Gastrocnemius medialis (tissue), 4 donors: ENCODE data around the gene KCNK4. TPM values are rescaled to one million over a fixed set of nuclear protein-coding genes. Genes with fewer than 3 reads are reported as not detected.

Source experiments
- ATAC-seq, 2 donors: fragments of 150-250 bp; one replicate each; pipeline ENCODE4 v1.9.1; 2016
- DNase-seq, 2 donors: peaks; one replicate each; pipeline ENCODE4 v3.0.0-alpha.2; 2019
- H3K27ac ChIP-seq, 4 donors: fragments of 200-600 bp; sonication (generic); 1 replicate in 1 of 4; 2 replicates in 3 of 4; pipeline ENCODE4 v1.5.1; 2016 to 2018; ENCODE audit warnings: mild to moderate bottlenecking in 2 of 4, moderate library complexity in 1 of 4
- H3K27me3 ChIP-seq, 3 donors: fragments of 200-600 bp; sonication (generic) in 2 of 3; 1 replicate in 1 of 3; 2 replicates in 2 of 3; pipeline versions ENCODE4 v1.5.1 to v1.6.0; 2016 to 2019; ENCODE audit warnings: mild to moderate bottlenecking in 1 of 3, moderate library complexity in 1 of 3
- H3K36me3 ChIP-seq, 2 donors: fragments of 200-600 bp; sonication (generic) in 1 of 2; one replicate each; pipeline ENCODE4 v1.5.1; 2017 to 2018
- H3K4me1 ChIP-seq, 2 donors: fragments of 200-600 bp; sonication (generic) in 1 of 2; one replicate each; pipeline ENCODE4 v1.5.1; 2016 to 2017; ENCODE audit warnings: mild to moderate bottlenecking in 2 of 2
- H3K4me3 ChIP-seq, 4 donors: fragments of 200-600 bp; sonication (generic) in 3 of 4; 1 replicate in 1 of 4; 2 replicates in 3 of 4; pipeline ENCODE4 v1.5.1; 2016 to 2019; ENCODE audit warnings: mild to moderate bottlenecking in 2 of 4
- H3K9me3 ChIP-seq, 3 donors: fragments of 200-600 bp; sonication (generic) in 2 of 3; 1 replicate in 1 of 3; 2 replicates in 2 of 3; pipeline ENCODE4 v1.5.1; 2016 to 2019
- POLR2A ChIP-seq, 2 donors: fragments of 450-650 bp; IDR thresholded peaks; one replicate each; pipeline ENCODE4 v1.6.1; 2017; ENCODE audit warnings: antibody characterized with exemption in 2 of 2, mild to moderate bottlenecking in 2 of 2, moderate library complexity in 2 of 2
- in situ Hi-C, 4 donors: fragments of 200-750 bp; cut with MboI; loops; one replicate each; pipeline versions ENCODE4 v1.15.0 to v1.8.0; 2017; ENCODE audit warnings: low sequenced_read_pairs in 4 of 4
- intact Hi-C: fragments of 100-400 bp; cut with DNase I; formaldehyde crosslinking; loops from one replicate; pipeline ENCODE4 v1.15.1; 2023; ENCODE audit warnings: low total_unique reads
- total RNA-seq, 4 donors: library from RNA; depleted of rRNA; stranded (reverse); fragments of >200 nt; gene quantifications; one replicate each; pipeline versions ENCODE4 v1.1.0 to v1.2.3, GENCODE V29; 2016
- TF ChIP-seq, protein P1 (sequence below), 5 experiments: fragments of 450-650 bp in 3 of 5; fragments of 200-600 bp in 2 of 5; sonication (generic) in 2 of 5; IDR thresholded peaks in 4 of 5; conservative IDR thresholded peaks in 1 of 5; 1 replicate in 4 of 5; 2 replicates in 1 of 5; pipeline ENCODE4 v1.5.1; 2016 to 2019; ENCODE audit warnings: antibody characterized with exemption in 5 of 5, mild to moderate bottlenecking in 3 of 5, moderate library complexity in 3 of 5

The KCNK4 gene
- total RNA-seq, 4 donors from 2014 or later: not detected

DNA sequence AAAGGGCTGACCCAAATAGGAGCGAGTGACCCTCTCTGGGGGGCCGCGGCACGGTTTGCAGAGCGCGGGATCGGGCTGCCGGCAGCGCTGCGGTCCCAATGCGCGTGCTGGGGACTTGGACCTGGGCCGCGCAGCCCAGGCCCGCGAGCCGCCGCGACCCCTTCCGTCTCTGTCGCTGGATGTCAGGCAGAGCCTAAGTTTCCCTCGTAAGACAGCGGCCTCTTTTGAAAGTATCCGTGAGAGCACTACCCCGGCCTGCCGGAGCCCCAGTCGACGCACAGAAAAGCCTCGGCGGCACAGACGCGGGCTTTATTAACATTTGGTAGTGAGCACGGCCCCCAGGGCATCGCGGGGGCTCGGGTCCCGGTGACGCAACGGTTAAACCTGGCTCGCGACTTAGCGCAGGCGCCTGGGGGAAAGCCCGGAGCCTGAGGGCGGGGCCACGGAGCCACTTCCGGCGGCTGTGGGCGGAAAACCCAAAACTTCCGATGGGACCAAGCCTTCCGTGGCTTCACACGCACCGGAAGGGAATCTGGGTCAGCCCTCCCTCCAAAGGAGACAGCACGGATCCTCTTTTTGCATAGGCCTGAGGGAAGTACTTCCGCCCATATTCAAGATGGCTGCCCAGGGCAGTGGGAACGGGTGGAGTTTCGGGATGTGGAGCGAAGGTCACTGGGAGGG lies 21.4 kb upstream of the KCNK4 start:
- ATAC-seq: peak; percentile 84 to 91
- Histone ChIP-seq H3K9me3 (no peaks in the 10 kb centered on the region), H3K4me3 (peak overlapping the region; percentile 82 to 100 (median 93)), H3K36me3 (peaks cover 0 to 12% of the 10 kb centered on the region in 2 donors), H3K4me1 (peaks cover 22% of the 10 kb centered on the region in 2 donors), H3K27me3 (no peaks in the 10 kb centered on the region), H3K27ac (peak overlapping the region; percentile 94 to 99 (median 98))
- in situ Hi-C loops: no loop called here
- intact Hi-C loops: loop anchor here (1.0 to 5.0 kb wide), 7 partner anchors 15 to 82 kb away; partner anchors contain the start of genes BAD, FKBP2, PLCB3 and STIP1
- peak; percentile 35 to 47 for TF ChIP-seq POLR2A (IDR thresholded peaks at IDR 0.05)
- TF ChIP-seq, protein P1, sequence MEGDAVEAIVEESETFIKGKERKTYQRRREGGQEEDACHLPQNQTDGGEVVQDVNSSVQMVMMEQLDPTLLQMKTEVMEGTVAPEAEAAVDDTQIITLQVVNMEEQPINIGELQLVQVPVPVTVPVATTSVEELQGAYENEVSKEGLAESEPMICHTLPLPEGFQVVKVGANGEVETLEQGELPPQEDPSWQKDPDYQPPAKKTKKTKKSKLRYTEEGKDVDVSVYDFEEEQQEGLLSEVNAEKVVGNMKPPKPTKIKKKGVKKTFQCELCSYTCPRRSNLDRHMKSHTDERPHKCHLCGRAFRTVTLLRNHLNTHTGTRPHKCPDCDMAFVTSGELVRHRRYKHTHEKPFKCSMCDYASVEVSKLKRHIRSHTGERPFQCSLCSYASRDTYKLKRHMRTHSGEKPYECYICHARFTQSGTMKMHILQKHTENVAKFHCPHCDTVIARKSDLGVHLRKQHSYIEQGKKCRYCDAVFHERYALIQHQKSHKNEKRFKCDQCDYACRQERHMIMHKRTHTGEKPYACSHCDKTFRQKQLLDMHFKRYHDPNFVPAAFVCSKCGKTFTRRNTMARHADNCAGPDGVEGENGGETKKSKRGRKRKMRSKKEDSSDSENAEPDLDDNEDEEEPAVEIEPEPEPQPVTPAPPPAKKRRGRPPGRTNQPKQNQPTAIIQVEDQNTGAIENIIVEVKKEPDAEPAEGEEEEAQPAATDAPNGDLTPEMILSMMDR (IDR thresholded peaks at IDR 0.05 in 4 of 5, conservative IDR thresholded peaks at IDR 0.05 in 1 of 5): peak in 3 of 5 experiments; percentile 11 to 22 (median 16)
- DNase-seq: peak; percentile 99

DNA sequence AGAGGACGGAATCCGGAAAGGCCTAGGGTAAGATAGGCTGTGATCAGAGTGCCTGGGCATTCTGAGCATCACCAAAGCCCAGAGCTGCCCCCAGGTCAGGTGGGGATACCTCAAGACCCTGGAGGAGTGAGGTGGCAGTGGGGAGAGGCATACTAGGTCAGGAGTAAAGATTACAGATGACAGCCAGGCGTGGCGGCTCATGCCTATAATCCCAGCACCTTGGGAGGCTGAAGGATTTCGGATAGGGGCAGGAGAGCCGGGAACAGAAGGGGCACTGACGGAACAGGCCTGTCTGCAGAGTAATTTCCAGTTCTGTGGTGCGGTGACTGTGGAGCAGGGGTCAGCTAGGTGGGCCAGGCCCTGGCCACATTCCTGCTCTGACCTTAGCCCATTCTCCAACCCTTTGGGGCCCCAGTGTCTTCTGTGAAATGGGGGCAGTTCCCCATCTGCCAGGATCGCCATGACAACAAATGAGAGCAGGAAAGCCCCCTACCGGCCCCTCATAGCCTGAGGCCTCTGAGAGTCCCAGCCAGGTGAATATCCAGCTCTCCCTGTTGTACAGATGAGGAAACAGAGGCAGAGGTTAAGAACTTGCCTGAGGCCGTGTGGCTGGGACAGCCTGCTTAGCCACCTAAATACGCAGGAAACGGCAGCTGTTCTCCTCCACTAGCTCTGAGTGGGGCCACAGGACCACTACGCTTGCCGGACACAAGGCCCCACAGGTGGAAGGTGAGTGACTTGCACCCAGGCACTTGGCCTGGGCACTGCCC lies 15.9 kb upstream of the KCNK4 start:
- no peak for TF ChIP-seq POLR2A (IDR thresholded peaks at IDR 0.05)
- TF ChIP-seq, protein P1 (IDR thresholded peaks at IDR 0.05 in 4 of 5, conservative IDR thresholded peaks at IDR 0.05 in 1 of 5): no peak
- H3K9me3 ChIP-seq: no peaks in the 10 kb centered on the region
- H3K36me3 ChIP-seq: peaks cover 0 to 15% of the 10 kb centered on the region in 2 donors
- in situ Hi-C loops: no loop called here
- no peak for DNase-seq
- H3K27ac ChIP-seq: no peak overlapping the region
- H3K4me1 ChIP-seq: peaks cover 6 to 9% of the 10 kb centered on the region in 2 donors
- H3K4me3 ChIP-seq: no peak overlapping the region
- intact Hi-C loops: no loop called here
- ATAC-seq: no peak
- H3K27me3 ChIP-seq: no peaks in the 10 kb centered on the region

DNA sequence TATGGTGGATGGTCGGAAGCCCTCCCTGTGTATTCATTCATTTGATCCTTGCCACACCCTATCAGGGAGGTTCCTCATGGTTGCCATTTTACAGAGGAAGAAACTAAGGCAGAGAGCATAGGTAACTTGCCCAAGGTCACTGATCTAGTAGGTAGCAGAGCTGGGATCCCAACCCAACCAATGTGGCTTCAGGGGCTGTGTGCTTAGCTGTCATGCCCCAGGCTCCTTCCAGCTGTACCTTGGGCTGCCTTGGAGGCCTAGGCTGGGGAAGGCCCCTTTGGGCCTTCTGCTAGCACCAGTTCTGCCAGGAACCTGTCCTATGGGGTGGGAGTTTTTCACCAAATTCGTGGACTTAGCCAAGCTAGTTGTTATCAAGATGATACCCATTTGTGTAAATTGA lies 15.3 kb upstream of the KCNK4 start:
- DNase-seq (no peak), ATAC-seq (no peak)

DNA sequence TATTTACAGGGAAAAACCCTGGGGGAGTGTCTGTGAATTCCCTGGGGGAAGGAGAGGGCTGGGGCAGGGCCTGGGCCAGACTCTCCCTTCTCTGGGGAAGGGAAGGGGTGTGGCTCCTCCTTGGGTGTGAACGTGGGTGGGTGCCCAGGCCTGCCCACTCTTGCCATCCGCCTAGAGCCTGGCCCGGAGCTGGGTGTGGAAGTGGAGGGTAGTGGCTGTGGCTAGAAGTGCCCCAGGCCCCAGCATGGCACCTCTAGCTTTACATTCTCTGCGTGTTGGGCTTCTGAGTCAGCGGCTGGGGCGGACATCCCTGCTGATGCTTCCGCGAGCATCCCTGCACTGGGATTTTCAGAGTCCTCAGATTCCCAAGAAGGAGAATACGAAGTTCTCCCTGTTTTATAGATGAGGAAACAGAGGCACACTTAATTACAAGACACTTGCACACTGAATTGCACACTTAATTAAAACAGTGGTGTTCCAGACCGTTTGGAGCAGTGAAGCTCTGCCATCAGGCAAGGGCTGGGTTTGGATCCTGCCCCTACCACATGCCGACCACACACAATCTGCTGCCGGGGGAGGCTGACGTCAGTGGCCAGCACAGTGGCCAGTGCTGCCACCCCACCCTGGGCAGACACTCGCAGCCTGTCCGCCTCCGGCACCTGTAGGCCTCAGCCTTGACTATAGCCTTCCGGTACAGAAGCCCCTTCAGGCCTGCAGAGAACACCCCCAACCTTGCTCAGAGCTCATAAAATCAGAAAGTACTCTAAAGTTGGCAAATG lies 14.3 kb upstream of the KCNK4 start:
- Histone ChIP-seq H3K36me3 (peaks cover 0 to 15% of the 10 kb centered on the region in 2 donors), H3K27me3 (no peaks in the 10 kb centered on the region), H3K4me1 (peaks cover 3 to 6% of the 10 kb centered on the region in 2 donors), H3K4me3 (no peak overlapping the region), H3K27ac (no peak overlapping the region), H3K9me3 (no peaks in the 10 kb centered on the region)
- DNase-seq (no peak), ATAC-seq (no peak)
- TF ChIP-seq, protein P1 (IDR thresholded peaks at IDR 0.05 in 4 of 5, conservative IDR thresholded peaks at IDR 0.05 in 1 of 5): no peak
- TF ChIP-seq POLR2A (IDR thresholded peaks at IDR 0.05): no peak
- intact Hi-C loops (no loop called here), in situ Hi-C loops (no loop called here)

More for the DNA sequence above, 15.3 kb upstream of the KCNK4 start:
- peaks cover 6 to 9% of the 10 kb centered on the region in 2 donors for H3K4me1 ChIP-seq
- in situ Hi-C loops (no loop called here), intact Hi-C loops (no loop called here)
- H3K27me3 ChIP-seq: no peaks in the 10 kb centered on the region
- H3K27ac ChIP-seq: no peak overlapping the region
- H3K36me3 ChIP-seq: peaks cover 0 to 15% of the 10 kb centered on the region in 2 donors
- H3K9me3 ChIP-seq: no peaks in the 10 kb centered on the region
- TF ChIP-seq, protein P1 (IDR thresholded peaks at IDR 0.05 in 4 of 5, conservative IDR thresholded peaks at IDR 0.05 in 1 of 5): no peak
- TF ChIP-seq POLR2A (IDR thresholded peaks at IDR 0.05): no peak
- H3K4me3 ChIP-seq: no peak overlapping the region
